HG03571 (cell line): Measurements from ENCODE around the gene C1QL4.

Experiments
- ATAC-seq: cut with Tn5 transposase; IDR thresholded peaks from one replicate; pipeline ENCODE4 v1.9.1; 2021; ENCODE audit not compliant: unreplicated experiment

C1QL4 gene

DNA sequence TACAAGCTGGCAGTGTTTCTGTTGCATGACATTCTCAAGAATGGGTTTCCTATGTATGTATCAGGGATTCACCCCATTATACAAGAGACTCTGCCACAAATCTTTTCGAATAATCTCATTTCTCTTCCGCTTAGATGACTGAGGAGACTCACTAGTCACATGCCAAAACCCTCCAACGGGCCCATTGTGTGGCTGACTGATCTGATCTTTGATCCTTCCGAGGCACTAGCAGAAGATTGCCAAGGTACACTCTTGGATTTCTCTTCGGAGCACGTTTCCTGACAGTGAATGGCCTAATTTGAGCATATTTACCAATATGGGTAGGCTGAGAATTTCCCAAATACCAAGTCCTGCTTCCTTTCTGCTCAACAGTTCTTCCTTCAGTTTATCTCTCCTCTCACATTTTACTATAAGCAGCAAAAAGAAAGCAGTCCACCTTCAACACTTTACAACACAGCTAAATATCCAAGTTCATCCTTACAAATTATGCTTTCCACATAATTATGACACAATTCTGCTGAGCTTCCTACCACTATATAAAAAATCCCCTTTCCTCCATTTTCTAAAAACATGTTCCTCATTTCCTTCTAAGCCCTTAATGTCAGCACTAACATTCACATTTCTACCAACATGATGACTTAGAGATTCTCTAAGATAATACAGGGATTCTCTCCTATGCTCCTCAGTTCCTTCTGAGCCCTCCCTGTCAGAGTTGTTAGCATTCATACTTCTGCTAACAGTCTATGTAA lies 31.1 kb downstream of the C1QL4 start:
- no peak for ATAC-seq

DNA sequence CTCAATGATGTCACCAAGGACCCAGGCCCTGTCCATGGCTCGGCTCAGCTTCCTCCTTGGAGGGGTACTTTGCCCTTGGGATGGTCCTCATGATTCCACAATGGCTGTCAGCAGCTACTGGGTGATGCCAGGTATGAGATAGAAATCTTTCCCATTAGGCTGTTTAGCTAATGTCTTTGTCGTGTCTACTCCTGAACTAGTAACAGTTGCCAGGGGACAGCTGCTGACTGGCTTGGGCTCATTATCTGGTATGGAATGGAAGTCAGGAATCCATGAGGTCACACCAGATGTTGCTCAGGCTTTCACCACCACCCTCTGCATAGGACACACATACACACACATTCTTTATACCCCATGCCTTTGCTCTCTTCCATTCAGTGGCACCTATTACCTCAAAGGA lies 32.8 kb downstream of the C1QL4 start:
- no peak for ATAC-seq

DNA sequence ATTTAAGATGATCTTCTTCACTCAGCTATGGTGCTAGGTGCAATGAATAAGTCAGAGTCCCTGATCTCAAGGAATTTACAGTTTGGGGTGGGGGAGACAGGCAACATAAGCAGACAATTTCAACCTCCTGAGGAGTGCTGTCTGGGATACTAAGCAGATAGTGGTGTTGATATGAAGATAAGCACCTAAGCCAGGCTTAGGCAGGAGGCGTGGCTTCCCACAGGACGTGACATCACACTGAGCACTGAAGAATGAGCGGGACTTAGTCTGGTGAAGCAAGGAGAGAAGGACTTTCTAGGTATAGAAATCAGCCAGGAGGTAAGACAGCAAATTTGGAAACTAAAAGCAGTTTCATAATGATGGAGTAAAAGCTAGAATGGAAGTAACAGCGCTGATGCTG lies 35.2 kb downstream of the C1QL4 start:
- ATAC-seq, result no peak

DNA sequence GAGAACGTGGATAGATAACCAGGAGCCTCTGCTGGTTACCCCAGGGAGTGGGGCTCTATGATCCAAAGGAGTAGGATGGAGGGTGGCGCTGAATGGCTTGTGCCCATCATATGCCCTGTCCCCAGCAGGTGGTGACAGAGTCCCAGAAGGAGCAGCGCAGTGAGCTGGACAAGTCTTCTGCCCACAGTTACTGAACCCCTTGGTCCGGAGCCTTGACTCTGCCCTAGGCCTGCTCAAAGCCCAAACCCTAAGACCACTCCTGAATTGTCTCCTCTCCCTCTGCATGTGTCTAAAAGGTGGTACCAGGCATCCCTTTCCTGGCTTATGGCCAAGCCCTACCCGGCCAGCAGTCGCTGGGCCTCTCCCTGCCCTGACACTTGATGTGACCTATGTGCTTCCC lies 38.8 kb downstream of the C1QL4 start:
- no peak for ATAC-seq

DNA sequence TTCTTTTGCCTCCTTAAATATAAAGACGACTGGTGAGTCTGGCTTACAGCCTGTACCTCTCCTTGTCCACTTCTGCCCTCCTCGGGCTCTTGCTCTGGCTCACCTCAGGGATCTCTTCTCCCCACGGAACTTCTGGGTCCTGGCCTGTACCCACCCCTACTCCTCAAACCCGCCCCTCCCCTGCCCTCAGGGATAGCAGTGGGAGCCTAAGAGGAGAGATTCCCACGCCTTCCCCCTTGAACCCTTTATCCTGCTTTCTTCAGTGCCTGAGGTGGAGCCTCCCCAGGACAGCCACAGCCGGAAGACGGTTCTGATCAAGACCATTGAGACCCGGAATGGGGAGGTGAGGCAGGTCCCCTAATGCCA lies 39.3 kb downstream of the C1QL4 start:
- ATAC-seq, result no peak

DNA sequence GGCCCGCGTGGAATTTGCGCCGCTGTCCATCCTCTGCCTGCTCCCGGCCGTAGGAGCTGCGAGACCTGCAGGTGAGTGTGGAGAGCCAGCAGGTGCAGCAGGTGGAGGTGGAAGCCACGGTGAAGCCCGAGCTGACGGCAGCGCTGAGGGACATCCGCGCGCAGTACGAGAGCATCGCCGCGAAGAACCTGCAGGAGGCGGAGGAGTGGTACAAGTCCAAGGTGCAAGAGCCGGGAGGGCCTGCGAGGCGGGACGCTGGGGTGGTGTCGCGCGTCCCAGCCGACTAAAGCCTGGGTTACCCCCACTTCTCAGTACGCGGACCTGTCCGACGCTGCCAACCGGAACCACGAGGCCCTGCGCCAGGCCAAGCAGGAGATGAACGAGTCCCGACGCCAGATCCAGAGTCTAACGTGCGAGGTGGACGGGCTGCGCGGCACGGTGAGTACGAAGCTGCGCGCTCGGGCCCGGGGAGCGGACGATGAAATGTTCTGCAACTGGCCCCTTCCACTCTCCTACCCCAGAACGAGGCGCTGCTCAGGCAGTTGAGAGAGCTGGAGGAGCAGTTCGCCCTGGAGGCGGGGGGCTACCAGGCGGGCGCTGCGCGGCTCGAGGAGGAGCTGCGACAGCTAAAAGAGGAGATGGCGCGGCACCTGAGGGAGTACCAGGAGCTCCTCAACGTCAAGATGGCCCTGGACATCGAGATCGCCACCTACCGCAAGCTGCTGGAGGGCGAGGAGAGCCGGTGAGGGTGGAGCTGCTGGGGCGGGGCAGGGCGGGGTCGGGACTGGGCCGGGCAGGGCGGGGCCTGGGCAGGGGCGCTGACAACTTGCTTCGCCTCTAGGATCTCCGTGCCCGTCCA lies 39.9 kb downstream of the C1QL4 start:
- ATAC-seq, result no peak

DNA sequence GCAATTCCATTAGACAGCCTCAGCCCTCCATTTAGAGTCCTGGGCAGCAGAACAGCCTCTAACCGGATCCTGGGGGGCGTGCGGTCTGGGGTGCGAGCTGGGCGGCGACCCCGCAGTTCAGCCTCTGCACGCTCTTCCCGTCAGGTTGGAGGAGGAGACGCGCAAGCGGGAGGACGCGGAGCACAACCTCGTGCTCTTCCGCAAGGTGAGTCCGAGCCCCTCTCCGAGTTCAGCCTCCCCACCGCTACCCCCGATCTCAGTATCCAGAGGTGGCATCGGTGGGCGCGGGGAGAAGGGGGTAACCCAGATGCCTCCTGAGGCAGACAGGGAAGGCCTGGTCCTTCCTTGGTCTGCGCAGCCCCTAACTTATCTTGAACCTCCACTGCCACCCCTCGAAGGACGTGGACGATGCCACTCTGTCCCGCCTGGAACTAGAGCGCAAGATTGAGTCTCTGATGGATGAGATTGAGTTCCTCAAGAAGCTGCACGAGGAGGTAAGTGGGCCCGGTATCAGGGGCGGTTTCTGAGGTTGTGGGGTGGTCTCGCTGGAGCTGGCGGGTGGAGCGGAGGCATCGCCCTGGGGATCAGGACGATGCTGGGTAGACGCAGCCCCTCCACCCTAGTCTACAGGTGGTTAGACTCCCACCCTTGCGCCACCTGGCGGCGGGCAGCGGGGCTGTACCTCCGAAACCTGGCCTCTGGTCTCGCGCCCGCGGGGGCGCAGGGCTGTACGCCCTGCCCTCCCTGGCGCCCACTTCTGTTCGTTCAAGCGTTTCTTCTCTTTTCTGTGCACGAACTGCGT lies 40.8 kb downstream of the C1QL4 start:
- ATAC-seq, result no peak

DNA sequence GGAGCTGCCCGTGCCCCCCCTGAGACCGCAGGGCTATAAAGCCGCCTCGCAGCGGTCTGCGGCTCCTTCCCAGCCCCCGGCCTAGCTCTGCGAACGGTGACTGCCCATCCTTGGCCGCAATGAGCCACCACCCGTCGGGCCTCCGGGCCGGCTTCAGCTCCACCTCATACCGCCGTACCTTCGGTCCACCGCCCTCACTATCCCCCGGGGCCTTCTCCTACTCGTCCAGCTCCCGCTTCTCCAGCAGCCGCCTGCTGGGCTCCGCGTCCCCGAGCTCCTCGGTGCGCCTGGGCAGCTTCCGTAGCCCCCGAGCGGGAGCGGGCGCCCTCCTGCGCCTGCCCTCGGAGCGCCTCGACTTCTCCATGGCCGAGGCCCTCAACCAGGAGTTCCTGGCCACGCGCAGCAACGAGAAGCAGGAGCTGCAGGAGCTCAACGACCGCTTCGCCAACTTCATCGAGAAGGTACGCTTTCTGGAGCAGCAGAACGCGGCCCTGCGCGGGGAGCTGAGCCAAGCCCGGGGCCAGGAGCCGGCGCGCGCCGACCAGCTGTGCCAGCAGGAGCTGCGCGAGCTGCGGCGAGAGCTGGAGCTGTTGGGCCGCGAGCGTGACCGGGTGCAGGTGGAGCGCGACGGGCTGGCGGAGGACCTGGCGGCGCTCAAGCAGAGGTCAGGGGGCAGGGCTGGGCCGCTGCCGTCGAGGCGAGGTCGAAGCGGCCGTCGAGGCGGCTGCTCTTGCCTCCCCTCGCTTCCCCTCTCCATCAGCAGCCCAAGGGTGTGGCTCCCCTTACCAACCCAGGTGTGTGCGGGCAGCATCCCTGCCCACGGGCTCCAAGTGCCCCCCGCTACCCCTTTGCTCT lies 41.7 kb downstream of the C1QL4 start, which contains the start of gene PRPH:
Gene PRPH, plus strand, starts transcription at position 66 of the 855 bp plus-strand sequence. Its CDS starts 54 bp downstream, at position 120.
- no peak for ATAC-seq

DNA sequence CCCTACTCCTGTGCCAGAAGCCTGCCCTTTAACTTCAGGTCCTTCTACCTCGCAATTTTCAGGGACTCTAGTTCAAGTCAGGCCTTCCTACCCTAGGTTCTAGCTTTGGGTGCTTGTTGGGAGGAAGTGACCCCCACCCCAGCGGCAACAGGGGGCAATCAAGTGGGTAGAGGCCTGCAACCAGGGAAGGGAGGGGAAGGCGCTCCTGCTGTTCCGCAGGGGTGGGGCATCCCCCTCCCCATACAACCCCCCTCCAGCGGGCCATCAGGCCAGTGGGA lies 42.2 kb downstream of the C1QL4 start:
- no peak for ATAC-seq

DNA sequence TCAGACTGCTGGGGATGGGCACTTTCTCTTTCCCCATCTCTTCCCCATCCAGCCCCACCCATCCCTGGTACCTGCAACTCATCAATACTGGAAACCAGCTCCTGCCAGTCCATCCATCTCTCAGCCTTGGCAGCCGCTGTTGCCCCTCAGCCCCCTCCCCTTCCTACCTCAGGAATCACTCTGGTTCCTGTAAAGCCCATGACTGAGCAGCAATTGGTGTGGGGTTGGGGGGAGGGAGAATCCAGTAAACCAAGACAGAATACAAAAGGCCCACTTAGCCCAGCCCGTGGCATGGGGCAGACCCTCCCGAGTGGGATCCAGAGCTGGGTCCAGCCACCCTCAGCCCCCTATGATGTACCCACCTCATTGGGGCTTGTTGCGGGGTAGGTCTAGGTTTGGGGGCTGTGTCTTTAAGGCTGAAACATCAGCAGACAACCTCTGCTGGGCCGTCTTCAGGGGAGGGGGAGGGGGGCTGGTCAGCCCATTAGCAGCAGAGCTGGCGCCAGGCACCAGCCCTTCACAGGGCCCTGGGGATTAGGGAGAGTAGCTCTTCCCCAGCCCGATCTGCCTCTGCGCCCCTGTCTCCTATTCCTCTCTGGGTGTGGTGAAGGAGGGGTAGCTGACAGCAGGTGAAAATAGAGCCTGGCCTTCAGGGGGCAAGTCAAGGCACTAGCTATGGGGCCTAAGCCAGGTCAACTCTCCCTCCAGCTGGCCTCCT lies 42.7 kb downstream of the C1QL4 start:
- no peak for ATAC-seq

DNA sequence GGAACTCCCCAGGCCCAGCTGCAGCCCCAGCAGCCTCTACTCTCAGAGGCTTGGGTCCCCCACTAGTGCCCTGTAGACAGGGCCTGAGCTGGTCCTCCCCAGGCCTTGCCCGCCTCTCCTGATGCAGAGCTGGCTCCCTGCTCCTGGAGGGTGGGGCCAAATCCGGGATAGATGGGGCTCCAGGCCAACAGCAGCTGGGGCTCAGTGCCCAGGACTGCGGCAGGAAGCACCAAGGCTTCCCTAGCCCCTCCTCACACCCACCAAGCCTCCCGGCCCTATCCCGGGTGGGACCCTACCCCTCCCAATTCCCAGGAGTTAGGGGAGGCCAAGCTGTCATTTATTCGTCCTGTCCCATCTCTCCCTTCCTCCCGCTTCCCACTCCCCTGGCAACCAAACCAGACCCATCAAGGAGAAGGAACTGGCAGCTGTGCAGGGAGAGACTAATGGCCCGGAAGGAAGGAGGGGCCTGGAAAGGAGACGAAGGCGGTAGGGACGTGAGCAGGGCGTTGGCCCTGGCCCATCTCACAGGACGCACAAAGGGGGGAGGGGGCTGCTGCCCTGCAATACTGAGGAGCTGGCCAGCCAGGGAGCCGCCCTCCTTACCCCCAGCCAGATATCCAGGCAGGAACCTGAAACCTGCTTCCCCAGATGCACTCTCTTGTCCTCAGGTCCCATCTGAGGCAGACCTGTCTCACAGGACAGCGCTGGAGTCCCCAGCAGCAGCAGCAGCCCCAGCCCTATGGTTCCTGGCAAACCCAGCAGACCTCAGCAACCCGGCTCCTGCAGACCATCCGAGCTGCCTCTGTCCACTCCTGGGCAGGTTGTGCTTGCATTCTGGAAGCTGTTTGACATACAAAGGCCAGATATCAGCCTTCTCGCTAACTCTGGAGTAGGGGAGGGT lies 43.7 kb downstream of the C1QL4 start:
- no peak for ATAC-seq

DNA sequence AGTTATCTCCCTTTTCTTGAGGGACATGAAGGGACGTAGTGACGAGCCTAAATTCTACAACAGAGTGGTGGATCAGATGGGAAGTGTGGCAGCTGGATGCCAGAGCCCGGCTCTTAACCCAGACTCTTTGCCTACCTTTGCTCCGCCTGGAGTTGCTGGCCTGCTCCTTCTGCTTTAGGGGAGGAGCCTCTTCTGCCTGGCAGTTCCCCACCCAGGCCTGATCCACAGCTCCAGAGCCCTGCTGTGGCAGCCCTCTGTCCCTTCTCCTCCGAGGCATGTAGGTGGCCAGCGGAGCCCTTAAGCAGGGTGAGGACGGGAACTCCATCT lies 44.3 kb downstream of the C1QL4 start:
- ATAC-seq, result no peak

DNA sequence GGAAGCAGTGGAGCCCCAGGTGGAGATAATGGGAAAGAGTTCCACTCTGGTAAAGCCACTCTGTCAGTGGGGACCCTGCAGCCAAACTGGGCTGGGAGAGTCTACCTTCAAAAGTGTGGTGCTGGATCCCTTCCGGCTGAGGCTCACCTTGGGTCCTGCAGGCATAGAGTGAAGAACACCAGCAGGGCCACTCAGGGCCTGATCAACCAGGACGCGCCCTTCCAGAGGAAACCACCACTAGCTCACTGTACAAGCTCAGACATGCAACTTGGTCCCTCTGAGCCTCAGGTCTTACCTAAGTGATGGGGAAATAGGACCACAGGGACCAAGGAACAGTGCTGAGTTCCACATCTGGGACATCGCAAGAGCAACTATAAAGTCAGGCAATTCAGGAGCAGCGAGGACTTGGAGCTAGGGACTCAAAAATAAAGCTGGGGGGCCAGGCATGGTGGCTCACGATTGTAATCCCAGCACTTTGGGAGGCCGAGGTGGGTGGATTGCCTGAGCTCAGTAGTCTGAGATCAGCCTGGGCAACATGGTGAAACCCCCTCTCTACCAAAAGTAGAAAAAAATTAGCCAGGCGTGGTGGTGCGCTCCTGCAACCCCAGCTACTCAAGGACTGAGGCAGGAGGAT lies 47.9 kb downstream of the C1QL4 start:
- ATAC-seq, result no peak

DNA sequence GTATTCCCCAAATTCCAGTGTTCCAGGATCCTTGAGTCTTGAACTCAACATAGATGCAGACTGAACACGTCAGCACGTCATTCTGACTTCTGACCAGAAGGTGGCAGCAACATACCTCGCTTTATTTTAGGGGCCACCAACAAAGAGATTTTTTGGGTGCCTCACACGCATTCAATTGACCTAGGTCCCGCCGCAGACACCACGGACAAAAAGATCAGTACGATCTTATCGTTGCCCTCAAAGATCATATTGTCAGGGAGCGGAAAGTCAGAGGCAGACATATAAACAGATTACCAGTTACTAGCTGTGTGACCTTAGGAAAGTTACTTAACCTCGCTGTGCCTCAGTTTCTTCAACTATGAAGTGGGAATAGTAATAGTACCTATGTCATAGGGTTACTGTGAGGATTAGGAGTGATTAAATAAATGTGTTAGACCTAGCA lies 48.6 kb downstream of the C1QL4 start:
- no peak for ATAC-seq

DNA sequence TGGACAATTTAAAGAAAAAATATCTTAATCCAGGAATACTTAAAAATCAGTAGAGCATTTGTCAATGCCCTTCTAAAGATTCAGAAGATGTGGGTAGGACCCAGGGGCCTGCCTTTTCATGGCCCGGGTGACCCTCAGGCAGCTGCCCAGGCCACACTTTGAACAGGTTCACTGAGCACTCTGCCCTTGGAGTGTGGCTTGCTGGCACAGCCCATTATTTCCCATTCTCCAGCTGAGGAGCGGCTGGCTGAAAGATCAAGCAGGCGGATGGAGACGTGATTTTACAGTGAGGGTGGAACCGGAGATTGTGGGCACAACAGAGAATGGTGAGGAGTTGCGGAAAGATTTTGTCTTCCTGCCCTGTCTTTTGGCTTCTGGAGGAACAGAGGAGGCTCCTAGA lies 49.1 kb downstream of the C1QL4 start:
- no peak for ATAC-seq

DNA sequence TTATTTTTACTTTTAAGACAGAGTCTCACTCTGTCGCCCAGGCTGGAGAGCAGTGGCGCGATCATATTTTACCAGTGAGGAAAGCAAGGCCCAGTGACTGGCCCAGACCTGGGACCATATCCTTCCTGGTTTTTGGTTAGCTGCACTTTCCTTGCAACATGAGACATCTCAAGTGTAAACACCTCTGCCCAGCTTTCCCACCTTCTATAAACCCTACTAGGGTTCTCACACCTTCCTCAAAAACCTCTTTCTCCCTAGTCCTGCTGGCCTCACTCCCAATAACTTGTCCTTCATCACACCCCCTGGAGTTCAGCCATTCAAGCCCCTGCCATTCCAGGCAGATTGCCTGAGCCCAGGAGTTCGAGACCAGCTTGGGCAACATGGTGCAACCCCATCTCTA lies 52.3 kb downstream of the C1QL4 start:
- no peak for ATAC-seq

DNA sequence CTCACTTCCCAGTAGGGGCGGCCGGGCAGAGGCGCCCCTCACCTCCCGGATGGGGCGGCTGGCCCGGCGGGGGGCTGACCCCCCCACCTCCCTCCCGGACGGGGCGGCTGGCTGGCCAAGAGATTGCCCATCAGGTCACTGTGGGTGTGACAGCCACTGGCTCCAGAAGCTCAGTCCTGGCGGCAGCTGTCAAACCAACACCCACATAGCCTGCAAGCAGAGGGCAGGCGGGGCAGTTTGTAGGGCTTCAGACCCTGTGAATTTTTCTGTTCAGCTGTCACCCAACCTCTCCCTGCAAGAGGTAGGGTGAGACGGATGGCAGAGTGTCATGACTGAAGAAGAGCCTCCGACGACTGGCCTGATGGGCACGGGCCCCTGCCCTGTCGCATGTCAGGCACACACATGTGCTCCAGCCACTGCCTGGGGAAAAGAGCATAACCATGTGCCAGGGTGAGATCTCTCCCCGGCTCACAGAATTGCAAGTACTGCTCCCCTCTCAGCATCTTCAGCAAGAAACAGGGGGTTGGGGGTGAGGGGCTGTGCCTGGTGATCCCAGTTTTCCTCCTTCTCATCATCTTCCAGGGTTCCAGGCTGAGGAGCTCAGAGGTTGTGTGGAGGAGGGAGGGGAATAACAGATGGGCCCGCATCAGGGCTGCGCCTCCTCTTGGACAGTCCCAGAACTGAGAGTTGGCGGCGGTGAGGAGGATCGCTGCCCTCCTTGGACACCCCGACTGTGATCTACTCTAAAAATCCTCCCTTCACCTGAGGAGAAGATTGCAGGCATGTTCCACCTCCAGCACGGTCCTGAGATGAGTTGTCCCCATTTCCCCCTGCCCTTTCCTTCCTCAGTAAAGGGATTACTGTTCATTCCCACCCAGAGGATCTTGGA lies 53.2 kb downstream of the C1QL4 start:
- no peak for ATAC-seq
